ENCODE data around the gene NEU1.

NEU1 gene

DNA sequence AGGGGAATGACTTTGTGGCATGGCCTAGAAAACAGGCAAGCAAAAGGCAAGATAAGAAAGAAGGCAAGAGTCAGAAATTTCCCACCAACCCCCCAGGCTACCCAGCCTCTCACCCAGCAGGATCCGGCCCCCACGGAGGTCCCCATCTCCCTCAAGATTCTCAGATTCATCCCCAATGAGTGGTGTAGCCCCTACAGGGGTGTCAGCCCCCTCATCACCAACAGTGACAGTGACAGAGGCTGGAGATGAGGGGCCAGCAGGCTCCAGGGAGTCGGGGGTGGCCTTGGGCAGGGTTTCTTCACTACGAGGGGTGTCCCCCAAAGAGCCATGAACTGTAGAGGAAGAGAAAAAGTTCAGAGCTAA is 33.9 kb upstream of the NEU1 start:
- DNase-seq (ENCODE audit: low spot score), result no peak

DNA sequence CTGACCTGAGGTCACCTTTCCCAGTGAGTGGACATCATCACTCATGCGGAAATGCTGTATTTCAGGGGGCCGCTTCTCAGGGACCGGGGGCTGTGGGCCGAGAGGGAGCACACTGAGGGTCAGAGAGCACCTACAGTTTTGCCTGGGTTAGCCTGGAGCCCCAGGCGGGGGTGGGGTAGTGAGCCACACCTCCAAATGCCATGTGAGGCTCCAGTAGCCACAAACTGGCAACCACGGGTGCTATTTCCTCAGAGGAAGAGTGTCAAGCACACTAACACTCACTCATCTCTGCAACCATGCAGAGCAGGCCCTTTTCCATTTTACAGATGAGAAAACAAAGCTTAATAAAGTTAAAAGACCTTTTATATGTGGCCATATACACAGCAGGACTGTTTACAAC is 30.2 kb upstream of the NEU1 start:
- no peak for DNase-seq (ENCODE audit: low spot score)

DNA sequence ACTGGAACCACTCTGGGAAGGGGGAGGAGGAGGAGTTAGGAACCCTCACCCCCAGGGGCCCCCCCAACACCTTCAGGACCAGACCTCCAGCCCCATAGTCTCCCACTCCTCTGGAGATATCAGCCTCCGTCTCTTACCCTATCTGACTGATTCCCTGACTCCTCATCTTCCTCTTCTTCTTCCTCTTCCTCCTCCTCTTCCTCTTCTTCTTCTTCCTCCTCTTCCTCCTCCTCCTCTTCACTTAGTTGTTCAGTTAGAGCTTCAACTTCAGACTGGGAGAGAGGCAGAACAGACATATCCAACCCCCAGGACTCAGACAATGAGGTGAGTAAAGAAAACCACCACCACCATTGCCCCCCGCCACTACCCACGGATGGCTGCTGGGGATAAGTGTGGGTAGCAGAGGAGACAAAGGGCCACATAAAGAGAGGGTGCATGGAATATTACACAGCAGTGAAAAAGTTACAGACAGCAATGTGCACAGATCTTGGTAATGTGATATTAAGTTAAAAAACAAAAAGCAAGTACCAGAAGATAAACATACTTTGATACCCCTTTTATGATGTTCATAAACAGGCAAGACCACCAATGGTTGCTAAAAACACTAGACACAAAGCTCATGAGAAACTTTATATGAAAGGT is 26.8 kb upstream of the NEU1 start:
- no peak for DNase-seq (ENCODE audit: low spot score)

DNA sequence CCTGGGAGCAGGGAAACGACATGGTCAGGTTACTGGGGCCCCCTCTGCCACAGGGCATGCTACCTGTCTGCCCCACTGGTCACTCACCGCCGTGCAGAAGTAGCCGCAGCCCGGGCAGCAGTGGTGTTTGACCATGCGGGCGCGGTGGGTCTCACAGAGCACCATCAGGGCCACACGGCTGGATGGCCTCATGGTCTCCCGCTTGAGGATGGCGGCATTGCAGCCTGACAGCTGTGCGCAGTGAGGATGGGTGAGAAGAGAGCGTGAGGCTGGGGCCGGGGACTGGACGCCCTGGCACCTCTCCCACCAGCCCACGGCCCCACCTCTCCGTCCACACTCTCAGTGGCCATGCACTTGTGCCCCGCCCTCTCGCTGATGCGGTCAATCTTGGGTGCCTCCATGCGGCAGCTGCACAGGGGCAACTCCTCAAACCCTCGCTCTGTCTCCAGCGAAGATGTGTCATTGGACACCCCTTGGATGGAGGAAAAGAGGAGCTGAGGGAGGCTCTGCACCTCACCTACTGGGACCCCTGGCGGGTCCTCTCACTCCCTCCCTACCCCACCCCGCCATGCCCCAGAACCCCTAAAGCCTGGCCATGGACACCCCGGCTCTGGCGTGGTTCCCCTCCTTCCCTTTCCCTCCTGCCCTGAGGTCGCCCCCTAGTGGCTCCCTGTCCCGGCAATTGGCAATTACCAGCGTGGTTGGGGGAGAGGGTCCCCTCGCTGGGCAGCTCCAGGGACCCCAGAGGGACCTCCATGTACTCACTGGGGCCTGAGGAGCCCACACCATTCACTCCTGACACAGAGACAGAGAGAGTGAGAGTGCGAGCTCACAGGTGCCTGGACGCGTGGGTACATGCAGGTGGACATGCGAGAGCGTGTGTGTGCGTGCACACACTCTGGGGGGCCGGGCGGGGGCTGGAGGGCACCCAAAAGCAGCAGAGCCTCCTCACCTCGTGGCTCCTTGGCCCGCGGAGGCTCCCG is 25.9 kb upstream of the NEU1 start:
- DNase-seq (ENCODE audit: low spot score), result no peak

DNA sequence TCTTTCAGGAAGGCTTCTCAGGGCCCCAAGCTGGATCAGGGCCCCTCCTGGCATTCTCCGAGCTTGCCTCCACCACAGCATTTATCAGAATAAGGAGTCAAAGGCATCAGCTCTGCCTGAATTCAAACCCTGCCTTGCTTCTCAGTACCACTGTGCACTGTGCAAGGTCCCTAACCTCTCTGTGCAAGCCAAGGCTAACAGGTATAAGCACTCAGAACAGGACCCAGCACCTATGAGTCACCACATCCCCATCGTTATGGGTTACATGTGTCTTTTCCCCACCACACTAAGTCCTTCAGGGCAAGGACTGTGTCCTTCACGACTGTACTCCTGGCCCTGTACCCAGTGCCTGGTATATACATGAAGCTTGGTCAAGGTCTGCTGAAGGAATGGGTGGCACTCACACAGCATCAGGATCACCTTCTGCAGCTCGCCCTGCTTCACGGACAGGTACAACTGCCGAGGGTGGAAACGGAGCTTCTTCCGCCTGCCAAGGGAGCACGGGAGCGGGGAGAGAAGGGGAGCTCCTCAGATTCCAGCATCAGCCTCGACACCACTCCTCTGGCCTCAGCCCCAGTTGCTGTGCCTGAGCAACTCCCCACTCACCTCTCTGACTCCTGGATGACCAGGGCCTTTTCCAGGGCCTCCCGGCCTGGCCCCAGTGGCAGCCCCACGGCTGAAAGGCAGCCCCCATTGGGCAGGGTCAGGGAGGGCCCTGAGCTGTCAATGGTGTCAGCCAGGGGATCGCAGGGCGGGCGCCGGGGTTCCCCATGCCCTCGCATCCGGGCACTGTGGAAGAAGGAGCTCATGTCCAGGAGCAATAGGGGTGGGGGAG is 24.8 kb upstream of the NEU1 start:
- no peak for DNase-seq (ENCODE audit: low spot score)

DNA sequence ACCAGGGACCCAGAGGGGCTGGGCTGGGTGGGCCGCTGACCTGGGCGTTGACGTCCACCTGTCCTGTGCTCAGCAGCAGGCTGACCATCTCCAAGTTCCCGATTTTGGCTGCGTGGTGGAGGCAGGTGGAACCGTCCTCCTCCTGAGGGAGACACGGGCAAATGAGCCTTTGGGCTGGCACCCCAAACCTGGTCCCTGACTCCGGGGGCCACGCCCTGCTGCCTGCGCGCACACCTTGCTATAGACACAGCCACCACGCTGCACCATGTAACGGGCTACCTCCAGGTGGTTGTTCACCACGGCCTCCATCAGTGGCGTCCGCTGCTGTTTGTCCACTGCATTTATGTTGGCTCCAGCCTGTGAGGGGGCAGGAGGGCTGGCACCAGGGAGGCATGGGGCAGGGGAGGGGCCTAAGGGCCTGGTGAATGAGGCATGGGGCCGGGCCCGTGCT is 23.9 kb upstream of the NEU1 start:
- DNase-seq (ENCODE audit: low spot score), result no peak

DNA sequence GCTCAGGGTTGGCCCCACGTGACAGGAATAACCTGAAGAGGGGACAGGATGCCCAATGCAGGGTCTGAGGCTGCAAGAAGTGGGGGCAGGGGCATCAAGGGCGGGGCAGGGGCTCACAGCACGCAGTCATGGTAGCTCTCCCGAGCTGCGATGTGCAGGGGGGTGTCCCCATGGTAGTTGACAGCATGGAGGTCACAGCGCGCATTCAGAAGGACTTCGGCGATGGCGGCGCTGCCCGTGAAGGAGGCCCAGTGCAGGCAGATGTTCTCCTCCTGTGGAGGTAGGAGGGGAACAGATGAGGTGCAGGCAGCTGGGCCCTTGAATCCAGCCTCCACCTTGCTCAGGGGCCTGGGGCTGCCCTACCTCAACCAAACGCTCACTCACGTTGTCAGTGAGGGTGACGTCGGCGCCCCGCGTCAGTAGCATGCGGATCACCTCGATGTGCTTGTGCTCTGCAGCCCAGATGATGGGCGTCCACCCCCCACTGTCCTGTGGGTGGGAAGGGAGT is 22.0 kb upstream of the NEU1 start:
- no peak for DNase-seq (ENCODE audit: low spot score)

DNA sequence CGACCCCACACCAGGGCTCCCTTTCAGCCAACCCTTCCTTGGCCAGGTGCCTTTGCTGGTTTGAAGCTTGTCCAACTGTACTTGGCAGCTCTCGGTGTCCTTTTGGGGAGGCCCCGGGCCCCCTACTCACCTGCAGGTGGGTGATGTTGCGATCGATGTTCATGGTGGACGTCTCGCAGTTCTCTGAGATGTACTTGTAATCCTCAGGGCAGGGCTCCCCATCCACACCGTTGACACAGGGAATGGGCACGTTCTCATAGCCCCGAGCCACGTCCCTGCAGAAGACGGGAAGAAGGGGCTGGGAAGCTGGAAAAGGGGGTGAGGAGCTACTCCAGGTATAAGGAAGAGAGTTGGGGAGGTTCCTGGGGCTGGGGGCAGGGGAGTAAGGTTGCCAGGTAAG is 21.1 kb upstream of the NEU1 start:
- no peak for DNase-seq (ENCODE audit: low spot score)

DNA sequence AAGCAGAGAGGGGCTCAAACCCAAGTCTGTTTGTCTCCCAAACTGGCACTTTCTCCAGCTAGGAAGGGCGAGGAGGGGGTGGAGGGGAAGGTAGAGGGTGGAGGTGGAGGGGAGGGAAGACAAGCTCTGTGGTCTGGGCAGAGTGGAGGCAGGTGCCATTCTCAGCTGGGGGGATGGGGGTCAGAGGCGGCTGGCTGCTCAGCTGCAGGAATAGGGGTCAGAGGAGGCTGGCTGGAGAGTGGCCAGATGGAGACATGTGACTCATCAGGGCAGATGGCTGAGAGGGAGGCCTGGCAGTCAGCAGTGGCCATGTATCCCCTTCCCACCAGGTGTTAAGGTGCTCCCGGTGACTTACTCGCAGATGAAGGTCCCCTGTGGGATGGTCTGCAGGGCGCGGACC is 19.7 kb upstream of the NEU1 start:
- DNase-seq (ENCODE audit: low spot score), result no peak

DNA sequence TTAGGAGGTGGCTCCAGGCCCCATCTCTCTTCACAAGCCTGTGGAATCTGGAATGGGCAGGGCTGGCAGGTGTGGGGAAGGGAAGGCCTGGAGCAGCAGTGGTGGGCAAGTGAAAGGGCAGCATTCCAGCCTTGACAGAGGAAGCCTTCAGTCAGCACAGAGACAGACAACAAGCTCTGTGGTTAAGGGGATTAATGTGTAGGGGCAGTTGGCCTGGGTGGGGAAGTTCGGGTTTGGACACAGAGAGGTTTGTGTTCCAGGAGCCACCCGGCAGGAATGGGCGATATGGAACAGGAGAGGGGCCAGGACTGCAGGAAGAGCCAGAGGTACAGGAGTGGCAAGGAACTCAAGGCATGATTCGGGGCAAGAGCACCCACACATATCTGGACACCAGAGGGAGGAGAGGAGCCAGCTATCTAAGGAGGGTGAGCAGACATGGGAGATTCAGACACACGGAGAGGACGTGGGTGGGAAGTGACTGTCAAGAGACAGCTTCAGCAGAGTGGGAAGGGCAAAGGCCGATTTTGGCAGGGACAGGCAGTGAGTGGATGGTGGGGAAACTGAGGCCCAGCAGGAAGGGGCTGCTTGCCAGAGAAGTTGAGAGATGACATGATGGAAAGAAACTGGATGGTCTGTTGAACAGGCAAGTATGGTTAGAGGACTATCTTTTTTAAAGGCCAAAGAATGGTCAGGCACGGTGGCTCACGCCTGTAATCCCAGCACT is 18.7 kb upstream of the NEU1 start:
- DNase-seq (ENCODE audit: low spot score), result no peak

DNA sequence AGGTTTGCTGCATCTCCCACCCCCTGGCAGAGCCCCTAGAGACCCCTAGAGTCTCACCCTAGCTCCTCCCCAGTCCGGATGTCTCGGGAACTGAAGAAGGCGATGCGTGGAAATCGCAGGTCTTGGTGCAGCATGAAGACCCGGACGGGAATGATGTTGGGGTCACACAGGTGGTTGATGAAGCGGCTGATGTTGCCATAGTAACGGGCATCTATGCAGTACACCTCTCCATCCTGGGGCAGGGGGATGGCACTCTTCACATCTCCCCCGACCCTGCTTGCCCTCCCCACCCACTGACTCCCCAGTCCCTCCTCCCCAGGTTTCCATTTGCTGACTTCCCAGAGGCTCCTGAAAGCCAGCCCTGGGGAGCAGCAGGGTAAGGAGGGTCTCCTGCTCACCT is 18.0 kb upstream of the NEU1 start:
- no peak for DNase-seq (ENCODE audit: low spot score)

DNA sequence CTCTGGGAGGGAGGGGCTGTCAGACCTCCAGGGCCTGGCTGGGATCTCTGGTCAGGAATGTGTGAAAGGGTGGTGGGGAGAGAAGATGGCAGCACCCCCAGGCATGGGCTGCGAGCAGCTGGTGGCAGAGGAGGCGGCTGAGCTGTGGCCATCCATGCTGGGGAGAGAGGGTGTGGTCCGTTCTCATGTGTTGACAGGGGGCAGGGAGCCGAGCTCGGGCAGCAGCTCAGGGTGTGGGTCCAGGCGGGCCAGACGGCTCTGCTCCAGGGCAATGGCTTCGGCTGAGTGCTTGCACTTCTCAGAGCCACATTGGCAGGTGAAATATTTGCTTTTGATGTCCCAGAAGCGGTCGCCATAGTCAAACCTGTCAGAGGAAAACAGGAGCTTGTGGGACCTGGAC is 17.3 kb upstream of the NEU1 start:
- no peak for DNase-seq (ENCODE audit: low spot score)

DNA sequence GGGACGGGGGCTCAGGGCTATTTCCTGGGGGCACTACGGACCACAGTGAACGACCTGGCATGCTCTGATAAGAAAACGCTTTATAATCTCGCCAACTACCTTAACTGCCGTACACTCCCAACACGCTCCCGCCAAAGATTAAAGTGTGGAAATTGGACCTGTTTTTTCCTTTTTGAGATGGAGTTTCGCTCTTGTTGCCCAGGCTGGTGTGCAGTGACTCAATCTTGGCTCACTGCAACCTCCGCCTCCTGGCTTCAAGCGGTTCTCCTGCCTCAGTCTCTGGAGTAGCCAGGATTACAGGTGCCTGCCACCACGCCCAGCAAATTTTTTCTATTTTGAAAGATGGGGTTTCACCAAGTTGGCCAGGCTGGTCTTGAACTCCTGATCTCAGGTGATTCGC is 16.5 kb upstream of the NEU1 start:
- DNase-seq (ENCODE audit: low spot score), result no peak

DNA sequence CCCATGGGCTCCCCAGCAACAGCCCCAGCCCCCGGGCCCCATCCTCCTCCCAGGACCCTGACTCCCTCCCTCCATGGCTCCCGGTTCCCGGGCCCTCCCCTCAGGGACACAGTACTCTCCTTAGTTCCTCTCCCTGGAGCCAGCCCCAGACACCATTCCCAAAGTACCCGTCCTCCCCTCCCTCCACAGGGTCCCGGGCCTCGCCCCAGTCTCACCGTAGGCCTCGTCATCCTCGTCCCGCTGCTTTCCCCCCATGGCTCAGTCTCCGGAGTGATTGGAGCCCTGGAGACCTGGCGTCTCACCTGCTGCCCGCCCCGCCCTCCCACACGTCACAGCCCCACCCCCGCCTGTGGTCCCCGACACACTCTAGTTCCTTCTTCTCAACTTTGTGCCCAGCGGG is 16.1 kb upstream of the NEU1 start, which contains the start of gene SLC44A4:
Gene SLC44A4, minus strand, starts transcription at position 272 of the 400 bp plus-strand sequence. Its CDS starts 17 bp downstream, at position 255.
- DNase-seq (ENCODE audit: low spot score), result no peak

DNA sequence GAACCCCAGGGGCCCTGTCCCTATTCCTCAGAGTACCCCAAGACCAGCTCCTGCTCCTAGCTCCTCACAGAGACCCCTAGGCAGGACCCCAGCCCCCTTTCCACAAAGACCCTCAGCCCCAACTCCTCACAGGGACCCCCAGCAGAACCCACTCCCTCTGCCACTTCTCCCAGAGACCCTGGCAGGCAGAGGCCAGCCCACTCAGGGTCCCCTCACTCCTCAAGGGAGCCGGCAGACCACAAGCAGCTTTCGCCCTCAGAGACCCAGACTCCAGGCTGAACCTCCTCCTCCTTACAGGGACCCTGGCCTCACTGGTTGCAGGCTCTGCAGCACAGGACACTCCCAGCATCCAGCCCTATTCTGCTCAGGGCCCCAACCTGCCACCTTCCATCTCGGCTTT is 15.6 kb upstream of the NEU1 start:
- DNase-seq (ENCODE audit: low spot score), result no peak

DNA sequence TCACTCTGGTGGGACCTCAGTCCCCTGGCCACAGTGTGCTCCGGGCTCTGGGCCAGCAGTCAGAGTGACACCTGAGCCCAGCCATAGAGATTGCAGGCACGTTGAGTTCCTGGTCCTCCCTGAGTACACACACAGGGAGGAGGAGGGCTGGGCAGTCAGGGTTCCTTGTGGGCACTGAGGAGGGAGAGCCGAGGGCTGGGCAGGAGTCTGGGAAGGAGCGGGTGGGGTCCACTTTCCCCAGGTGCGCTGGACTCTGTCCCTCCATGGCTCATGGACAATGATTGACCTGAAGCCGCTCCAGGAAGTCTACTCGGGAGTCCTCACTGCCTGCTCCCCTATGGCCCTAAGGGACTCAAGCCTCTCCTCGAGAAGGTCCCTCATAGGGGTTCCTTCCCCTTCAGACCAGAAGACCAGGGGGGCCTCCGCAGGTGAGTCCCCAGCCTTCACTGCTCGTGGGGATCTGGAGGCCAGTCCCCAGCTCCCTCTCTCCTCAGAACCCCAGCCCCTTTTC is 15.1 kb upstream of the NEU1 start:
- no peak for DNase-seq (ENCODE audit: low spot score)

DNA sequence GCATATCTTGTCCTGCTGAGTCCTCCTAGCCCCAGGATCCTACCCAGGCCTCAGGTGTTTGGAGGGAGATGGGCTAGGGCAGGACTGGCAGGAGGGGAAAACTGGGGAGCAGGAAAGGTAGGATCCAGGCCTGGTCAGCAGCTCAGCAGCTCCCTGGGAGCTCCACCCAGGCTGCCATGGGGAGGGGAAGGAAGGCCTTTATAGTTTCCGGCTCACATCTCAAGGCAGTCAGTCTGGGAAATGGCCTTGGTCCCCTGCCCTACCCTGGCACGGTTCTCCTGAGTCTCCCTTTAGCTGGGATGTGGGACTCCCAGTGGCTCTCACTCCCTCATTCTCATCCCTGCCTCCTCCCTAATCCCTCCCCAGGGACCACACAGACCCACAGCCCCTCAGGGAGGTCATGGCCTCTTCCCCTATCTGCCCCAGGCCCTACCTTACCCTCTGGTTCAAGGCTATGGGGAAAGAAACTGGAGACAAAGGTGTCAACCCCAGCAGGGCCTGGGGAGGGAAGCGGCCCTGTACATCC is 14.6 kb upstream of the NEU1 start:
- no peak for DNase-seq (ENCODE audit: low spot score)

DNA sequence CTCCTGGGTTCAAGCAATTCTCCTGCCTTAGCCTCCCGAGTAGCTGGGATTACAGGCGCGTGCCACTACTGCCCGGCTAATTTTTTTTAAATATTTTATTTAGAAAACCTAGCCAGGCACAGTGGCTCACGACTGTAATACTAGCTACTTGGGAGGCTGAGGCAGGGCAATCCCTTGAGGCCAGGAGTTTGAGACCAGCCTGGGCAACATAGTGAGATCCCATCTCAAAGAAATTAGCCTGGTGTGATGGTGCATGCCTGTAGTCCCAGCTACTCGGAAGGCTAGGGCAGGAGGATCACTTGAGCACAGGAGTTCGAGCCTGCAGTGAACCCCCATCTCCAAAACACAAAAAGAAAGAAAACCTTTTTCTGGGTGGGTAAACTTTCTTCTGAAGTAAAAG is 13.7 kb upstream of the NEU1 start:
- no peak for DNase-seq (ENCODE audit: low spot score)

DNA sequence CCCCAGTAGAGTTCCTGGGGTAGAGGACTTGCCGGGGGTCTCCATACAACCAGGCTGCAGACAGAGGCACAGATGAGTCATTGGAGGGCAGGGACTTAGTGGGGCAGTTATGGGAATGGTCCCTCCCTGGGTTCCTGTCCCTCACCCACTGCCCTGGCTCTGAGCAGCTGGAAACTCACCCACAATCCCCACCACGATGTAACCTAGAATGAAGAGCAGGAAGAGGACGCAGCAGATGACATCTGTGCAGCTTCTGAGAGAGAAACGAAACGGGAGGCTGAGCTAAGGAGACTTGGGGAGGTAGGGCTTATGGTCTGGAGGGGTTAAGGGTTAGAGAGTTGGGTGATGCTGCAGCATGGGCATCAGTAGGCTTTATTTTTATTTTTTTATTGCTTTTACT is 13.3 kb upstream of the NEU1 start:
- no peak for DNase-seq (ENCODE audit: low spot score)

DNA sequence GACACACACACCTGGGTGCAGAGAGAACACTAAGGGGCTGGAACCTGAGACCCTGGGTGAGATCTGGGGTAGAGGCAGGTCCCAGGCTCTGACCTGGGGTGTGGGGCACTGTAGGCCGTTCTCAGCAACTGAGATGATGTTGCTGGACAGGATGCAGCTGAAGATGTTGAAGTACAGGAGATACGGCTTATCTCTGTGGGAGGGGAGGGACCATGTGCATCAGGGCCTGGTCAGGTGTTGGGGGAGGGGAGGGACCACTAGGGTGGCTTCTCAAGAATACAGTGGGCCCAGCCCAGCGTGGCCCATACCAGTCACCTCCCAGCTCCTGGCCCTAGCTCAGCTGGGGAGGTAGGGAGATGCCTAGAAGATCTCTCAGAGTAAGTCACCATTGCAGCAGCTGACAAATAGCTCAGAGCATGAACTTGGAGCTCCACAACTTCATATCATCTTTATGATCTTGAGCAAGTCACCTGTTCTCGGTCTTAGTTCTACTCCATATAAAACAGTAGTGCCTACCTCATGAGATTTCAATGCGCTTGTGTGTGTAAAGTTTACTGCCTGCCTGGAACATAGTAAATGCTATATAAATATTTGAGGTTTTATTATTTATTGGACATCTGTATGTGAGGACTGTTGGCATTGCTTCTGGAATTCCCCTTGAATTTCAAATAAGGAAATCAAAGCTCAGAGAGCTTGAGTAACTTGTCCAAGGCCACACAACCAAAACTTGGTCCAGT is 12.4 kb upstream of the NEU1 start:
- no peak for DNase-seq (ENCODE audit: low spot score)
